OCI-LY7 (cell line): ENCODE measurements around the gene OPRL1. TPM values are rescaled to one million over a fixed set of nuclear protein-coding genes. Genes with fewer than 3 reads are reported as not detected.
"Not testable (repeated sequence)": the region's sequence is repeated elsewhere in the genome, so short reads cannot be mapped to it uniquely, and the experiment has no call there.

Experiments
- BruUV-seq: library from RNA; stranded (reverse); fragments of 400-500 nt; replicated peaks from 2 replicates; lab custom pipeline; 2021; lab: Mats Ljungman, UMichigan
- CTCF ChIA-PET: fragments of 300-600 bp; sonication (Branson Sonifier 250); formaldehyde crosslinking; loops from one replicate; lab custom pipeline; 2022; ENCODE audit warnings: antibody characterized with exemption; ENCODE audit not compliant: unreplicated experiment; lab: Charles Lee
- POLR2A ChIA-PET: fragments of 300-600 bp; sonication (Branson Sonifier 250); formaldehyde crosslinking; loops from one replicate; lab custom pipeline; 2022; ENCODE audit warnings: antibody characterized with exemption; lab: Charles Lee
- DNase-seq: peaks from one replicate; pipeline ENCODE4 v3.0.0-alpha.2; 2015; ENCODE audit warnings: low spot score
- H2AFZ ChIP-seq: fragments of 200-600 bp; sonication (generic), shearing (Covaris generic); 2 replicates; pipeline ENCODE4 v1.6.1; 2014; ENCODE audit warnings: mild to moderate bottlenecking, antibody characterized with exemption, low read length, moderate library complexity
- H3K27ac ChIP-seq: fragments of 200-600 bp; sonication (generic); 2 replicates; pipeline ENCODE4 v1.5.1; 2014; ENCODE audit warnings: mixed run types, low read depth, mild to moderate bottlenecking, moderate library complexity, low read length, inconsistent platforms; ENCODE audit not compliant: poor library complexity, severe bottlenecking
- H3K36me3 ChIP-seq: fragments of 200-600 bp; sonication (generic); 2 replicates; pipeline ENCODE4 v1.6.1; 2014; ENCODE audit warnings: mild to moderate bottlenecking, antibody characterized with exemption, low read length, moderate library complexity, mixed read lengths; ENCODE audit not compliant: insufficient read depth
- H3K4me1 ChIP-seq: fragments of 200-600 bp; sonication (generic); 2 replicates; pipeline ENCODE4 v1.5.1; 2014; ENCODE audit warnings: mild to moderate bottlenecking, low read length; ENCODE audit not compliant: insufficient read depth, poor library complexity, severe bottlenecking
- H3K4me2 ChIP-seq: fragments of 200-600 bp; sonication (generic); 2 replicates; pipeline ENCODE4 v1.6.1; 2014; ENCODE audit warnings: mild to moderate bottlenecking, low read length
- H3K4me3 ChIP-seq: fragments of 200-600 bp; sonication (generic); 2 replicates; pipeline ENCODE4 v1.5.1; 2014; ENCODE audit warnings: mild to moderate bottlenecking, low read depth, low read length; ENCODE audit not compliant: poor library complexity, severe bottlenecking
- H3K79me2 ChIP-seq: fragments of 200-600 bp; sonication (generic); 2 replicates; pipeline ENCODE4 v1.6.1; 2016; ENCODE audit warnings: low read depth, mild to moderate bottlenecking, low read length, moderate library complexity, mixed read lengths; ENCODE audit not compliant: insufficient read depth
- H3K9me2 ChIP-seq: fragments of 200-600 bp; sonication (generic); 2 replicates; pipeline ENCODE4 v1.6.1; 2016; ENCODE audit warnings: mild to moderate bottlenecking, low read length, mixed read lengths; ENCODE audit not compliant: insufficient read depth
- H3K9me3 ChIP-seq: fragments of 200-600 bp; sonication (generic); 2 replicates; pipeline ENCODE4 v1.6.1; 2014; ENCODE audit warnings: mild to moderate bottlenecking, mixed run types, low read length, mixed read lengths
- H4K20me1 ChIP-seq: fragments of 200-600 bp; sonication (generic); 2 replicates; pipeline ENCODE4 v1.6.1; 2014; ENCODE audit warnings: mild to moderate bottlenecking, antibody characterized with exemption, low read length, moderate library complexity, mixed read lengths; ENCODE audit not compliant: insufficient read depth
- CTCF ChIP-seq: fragments of 200-600 bp; sonication (generic); conservative IDR thresholded peaks from 2 replicates; pipeline ENCODE4 v1.5.1; 2014; ENCODE audit warnings: mild to moderate bottlenecking, antibody characterized with exemption, low read length, moderate library complexity, mixed read lengths
- EZH2phosphoT487 ChIP-seq: fragments of 200-600 bp; sonication (generic); IDR thresholded peaks from 2 replicates; pipeline ENCODE4 v1.6.1; 2018; ENCODE audit warnings: low read depth, borderline replicate concordance, mild to moderate bottlenecking, mixed run types, antibody characterized with exemption, low read length, moderate library complexity, mixed read lengths
- intact Hi-C: fragments of 100-400 bp; cut with micrococcal nuclease; formaldehyde crosslinking; loops from one replicate; pipeline ENCODE4 v1.10.0; 2022; ENCODE audit not compliant: unreplicated experiment
- total RNA-seq, 2 experiments: library from RNA; depleted of rRNA in 1 of 2; stranded (reverse); fragments of >200 nt in 1 of 2; shearing (Covaris generic) in 1 of 2; gene quantifications; 2 replicates each; pipeline ENCODE4 v1.2.3, GENCODE V29; 2014 to 2022

The OPRL1 gene
- total RNA-seq, 2 experiments from 2014 or later: 6.4 to 7.6 TPM

- CTCF ChIA-PET, intact Hi-C loops, H3K4me2 ChIP-seq, POLR2A ChIA-PET, H3K9me2 ChIP-seq, DNase-seq, H3K36me3 ChIP-seq, H3K4me3 ChIP-seq, H4K20me1 ChIP-seq, H3K27ac ChIP-seq, H3K79me2 ChIP-seq, H2AFZ ChIP-seq, BruUV-seq, H3K9me3 ChIP-seq: not testable (repeated sequence)
- peaks cover 11% of the 10 kb centered on the region for H3K4me1 ChIP-seq
Measured at GRCh38 chr20:64123517-64123916, 43.6 kb downstream of the OPRL1 start.

GRCh38 chr20:64129146-64129782 lies 49.4 kb downstream of the OPRL1 start:
- no peaks in the 10 kb centered on the region for H3K9me3 ChIP-seq
- H3K4me1 ChIP-seq: no peaks in the 10 kb centered on the region
- H3K9me2 ChIP-seq: no peaks in the 10 kb centered on the region
- ChIA-PET POLR2A (no interaction called here), CTCF (no interaction called here)
- no peak for TF ChIP-seq CTCF
- TF ChIP-seq EZH2phosphoT487: no peak
- no peak overlapping the region for H3K4me3 ChIP-seq
- intact Hi-C loops: no loop called here
- no peak overlapping the region for H2AFZ ChIP-seq
- H3K4me2 ChIP-seq: no peak overlapping the region
- H4K20me1 ChIP-seq: no peaks in the 10 kb centered on the region
- no peak for DNase-seq
- H3K27ac ChIP-seq: no peak overlapping the region
- no peaks in the 10 kb centered on the region for H3K79me2 ChIP-seq
- no peaks in the 10 kb centered on the region for H3K36me3 ChIP-seq
- BruUV-seq: no TSS peak

- no peak for TF ChIP-seq CTCF
- no peak for TF ChIP-seq EZH2phosphoT487
- no peaks in the 10 kb centered on the region for H3K79me2 ChIP-seq
- H3K36me3 ChIP-seq: no peaks in the 10 kb centered on the region
- no peak overlapping the region for H2AFZ ChIP-seq
- CTCF ChIA-PET: no interaction called here
- no peaks in the 10 kb centered on the region for H4K20me1 ChIP-seq
- H3K27ac ChIP-seq: no peak overlapping the region
- H3K4me3 ChIP-seq: no peak overlapping the region
- POLR2A ChIA-PET: no interaction called here
- no peaks in the 10 kb centered on the region for H3K9me2 ChIP-seq
- no peak for DNase-seq
- intact Hi-C loops: no loop called here
- H3K9me3 ChIP-seq: no peaks in the 10 kb centered on the region
- H3K4me2 ChIP-seq: no peak overlapping the region
- H3K4me1 ChIP-seq: no peaks in the 10 kb centered on the region
- BruUV-seq: no TSS peak
Measured at GRCh38 chr20:64130271-64130670, 50.4 kb downstream of the OPRL1 start.
